Measurements from ENCODE around the gene TP53TG3B.
"Not testable (repeated sequence)": the region's sequence is repeated elsewhere in the genome, so short reads cannot be mapped to it uniquely, and the experiment has no call there.

The TP53TG3B gene, protein sequence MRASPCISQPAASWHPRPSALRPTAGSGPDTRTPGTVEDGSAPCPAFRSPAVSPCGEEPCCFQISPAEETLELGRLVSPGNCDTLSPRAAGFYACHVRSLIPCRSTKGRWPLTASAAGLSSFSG

DNA sequence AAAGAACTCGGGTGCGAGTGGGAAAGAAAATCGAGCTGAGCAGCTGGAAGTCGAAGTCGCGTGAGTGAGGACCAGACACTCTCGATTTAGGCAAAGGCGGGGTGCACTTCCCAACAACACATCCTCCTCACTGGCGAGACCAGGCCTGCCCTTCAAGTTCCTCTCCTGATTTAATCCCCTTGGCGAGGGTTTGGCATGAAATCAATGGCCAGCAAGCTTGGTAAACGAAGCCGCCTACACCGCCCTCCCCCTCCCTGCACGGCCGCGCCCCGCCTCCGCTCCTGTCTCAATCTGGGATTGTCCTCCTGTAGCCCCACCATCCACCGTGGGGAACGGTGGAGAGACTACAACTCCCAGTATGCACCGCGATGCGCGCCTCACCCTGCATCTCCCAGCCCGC lies at the start of gene TP53TG3B:
Gene TP53TG3B, plus strand, starts transcription at position 301 of the 400 bp plus-strand sequence. Its CDS starts 68 bp downstream, at position 369.
- not testable (repeated sequence) for DNase-seq

DNA sequence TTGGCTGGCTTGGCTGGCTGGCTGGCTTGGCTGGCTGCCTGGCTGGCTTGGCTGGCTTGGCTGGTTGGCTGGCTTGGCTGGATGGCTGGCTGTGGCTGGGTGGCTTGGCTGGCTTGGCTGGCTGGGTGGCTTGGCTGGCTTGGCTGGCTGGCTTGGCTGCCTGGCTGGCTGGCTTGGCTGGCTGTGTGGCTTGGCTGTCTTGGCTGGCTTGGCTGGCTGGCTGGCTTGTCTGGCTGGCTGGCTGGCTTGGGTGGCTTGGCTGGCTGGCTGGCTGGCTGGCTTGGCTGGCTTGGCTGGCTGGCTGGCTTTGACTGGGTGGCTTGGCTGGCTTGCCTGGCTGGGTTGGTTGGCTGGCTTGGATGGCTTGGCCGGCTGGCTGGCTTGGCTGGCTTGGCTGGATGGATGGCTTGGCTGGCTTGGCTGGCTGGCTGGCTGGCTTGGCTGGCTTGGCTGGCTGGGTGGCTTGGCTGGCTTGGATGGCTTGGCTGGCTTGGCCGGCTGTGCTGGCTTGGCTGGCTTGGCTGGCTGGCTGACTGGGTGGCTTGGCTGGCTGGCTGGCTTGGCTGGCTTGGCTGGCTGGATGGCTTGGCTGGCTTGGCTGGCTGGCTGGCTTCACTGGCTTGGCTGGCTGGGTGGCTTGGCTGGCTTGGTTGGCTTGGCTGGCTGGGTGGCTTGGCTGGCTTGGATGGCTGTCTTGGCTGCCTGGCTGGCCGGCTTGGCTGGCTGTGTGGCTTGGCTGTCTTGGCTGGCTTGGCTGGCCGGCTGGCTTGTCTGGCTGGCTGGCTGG lies 24.2 kb upstream of the TP53TG3B start:
- DNase-seq = not testable (repeated sequence)

DNA sequence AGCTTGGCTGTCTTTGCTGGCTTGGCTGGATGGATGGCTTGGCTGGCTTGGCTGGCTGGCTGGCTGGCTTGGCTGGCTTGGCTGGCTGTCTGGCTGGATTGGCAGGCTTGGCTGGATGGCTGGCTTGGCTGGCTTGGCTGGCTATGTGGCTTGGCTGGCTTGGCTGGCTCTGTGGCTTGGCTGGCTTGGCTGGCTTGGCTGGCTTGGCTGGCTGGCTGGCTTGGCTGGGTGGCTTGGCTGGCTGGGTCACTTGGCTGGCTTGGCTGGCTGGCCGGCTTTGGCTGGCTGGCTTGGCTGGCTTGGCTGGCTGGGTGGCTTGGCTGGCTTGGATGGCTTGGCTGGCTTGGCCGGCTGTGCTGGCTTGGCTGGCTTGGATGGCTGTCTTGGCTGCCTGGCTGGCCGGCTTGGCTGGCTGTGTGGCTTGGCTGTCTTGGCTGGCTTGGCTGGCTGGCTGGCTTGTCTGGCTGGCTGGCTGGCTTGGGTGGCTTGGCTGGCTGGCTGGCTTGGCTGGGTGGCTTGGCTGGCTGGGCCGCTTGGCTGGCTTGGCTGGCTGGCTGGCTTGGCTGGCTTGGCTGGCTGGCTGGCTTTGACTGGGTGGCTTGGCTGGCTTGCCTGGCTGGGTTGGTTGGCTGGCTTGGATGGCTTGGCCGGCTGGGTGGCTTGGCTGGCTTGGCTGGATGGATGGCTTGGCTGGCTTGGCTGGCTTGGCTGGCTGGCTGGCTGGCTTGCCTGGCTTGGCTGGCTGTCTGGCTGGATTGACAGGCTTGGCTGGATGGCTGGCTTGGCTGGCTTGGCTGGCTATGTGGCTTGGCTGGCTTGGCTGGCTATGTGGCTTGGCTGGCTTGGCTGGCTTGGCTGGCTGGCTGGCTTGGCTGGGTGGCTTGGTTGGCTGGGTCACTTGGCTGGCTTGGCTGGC lies 22.8 kb upstream of the TP53TG3B start:
- DNase-seq = not testable (repeated sequence)

DNA sequence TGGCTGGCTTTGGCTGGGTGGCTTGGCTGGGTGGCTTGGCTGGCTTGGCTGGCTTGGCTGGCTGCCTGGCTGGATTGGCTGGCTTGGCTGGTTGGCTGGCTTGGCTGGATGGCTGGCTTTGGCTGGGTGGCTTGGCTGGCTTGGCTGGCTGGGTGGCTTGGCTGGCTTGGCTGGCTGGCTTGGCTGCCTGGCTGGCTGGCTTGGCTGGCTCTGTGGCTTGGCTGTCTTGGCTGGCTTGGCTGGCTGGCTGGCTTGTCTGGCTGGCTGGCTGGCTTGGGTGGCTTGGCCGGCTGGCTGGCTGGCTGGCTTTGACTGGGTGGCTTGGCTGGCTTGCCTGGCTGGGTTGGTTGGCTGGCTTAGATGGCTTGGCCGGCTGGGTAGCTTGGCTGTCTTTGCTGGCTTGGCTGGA lies 22.1 kb upstream of the TP53TG3B start:
- not testable (repeated sequence) for DNase-seq

DNA sequence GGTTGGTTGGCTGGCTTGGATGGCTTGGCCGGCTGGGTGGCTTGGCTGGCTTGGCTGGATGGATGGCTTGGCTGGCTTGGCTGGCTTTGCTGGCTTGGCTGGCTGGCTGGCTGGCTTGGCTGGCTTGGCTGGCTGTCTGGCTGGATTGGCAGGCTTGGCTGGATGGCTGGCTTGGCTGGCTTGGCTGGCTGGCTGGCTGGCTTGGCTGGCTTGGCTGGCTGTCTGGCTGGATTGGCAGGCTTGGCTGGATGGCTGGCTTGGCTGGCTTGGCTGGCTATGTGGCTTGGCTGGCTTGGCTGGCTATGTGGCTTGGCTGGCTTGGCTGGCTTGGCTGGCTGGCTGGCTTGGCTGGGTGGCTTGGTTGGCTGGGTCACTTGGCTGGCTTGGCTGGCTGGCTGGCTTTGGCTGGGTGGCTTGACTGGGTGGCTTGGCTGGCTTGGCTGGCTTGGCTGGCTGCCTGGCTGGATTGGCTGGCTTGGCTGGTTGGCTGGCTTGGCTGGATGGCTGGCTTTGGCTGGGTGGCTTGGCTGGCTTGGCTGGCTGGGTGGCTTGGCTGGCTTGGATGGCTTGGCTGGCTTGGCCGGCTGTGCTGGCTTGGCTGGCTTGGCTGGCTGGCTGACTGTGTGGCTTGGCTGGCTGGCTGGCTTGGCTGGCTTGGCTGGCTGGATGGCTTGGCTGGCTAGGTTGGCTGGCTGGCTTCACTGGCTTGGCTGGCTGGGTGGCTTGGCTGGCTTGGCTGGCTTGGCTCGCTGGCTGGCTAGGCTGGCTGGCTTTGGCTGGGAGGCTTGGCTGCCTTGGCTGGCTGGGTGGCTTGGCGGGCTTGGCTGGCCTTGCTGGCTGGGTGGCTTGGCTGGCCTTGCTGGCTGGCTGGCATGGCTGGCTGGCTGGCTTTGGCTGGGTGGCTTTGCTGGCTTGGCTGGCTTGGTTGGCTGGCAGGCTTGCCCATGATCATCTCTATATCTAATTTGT lies 21.3 kb upstream of the TP53TG3B start:
- DNase-seq = not testable (repeated sequence)

Data from NCI-H1048 (cell line).